ENCODE measurements around the gene ITPA. TPM values are rescaled to one million over a fixed set of nuclear protein-coding genes. Genes with fewer than 3 reads are reported as not detected.

Gene ITPA
- total and polyA plus RNA-seq, 2 of the 8 experiments (the other 6 are each of a cell fraction or from before 2014, with no cell fraction given), result 88.2 to 94.0 TPM

- TF ChIP-seq, protein P1, sequence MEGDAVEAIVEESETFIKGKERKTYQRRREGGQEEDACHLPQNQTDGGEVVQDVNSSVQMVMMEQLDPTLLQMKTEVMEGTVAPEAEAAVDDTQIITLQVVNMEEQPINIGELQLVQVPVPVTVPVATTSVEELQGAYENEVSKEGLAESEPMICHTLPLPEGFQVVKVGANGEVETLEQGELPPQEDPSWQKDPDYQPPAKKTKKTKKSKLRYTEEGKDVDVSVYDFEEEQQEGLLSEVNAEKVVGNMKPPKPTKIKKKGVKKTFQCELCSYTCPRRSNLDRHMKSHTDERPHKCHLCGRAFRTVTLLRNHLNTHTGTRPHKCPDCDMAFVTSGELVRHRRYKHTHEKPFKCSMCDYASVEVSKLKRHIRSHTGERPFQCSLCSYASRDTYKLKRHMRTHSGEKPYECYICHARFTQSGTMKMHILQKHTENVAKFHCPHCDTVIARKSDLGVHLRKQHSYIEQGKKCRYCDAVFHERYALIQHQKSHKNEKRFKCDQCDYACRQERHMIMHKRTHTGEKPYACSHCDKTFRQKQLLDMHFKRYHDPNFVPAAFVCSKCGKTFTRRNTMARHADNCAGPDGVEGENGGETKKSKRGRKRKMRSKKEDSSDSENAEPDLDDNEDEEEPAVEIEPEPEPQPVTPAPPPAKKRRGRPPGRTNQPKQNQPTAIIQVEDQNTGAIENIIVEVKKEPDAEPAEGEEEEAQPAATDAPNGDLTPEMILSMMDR (IDR thresholded peaks at IDR 0.05; ENCODE audit: control extremely low read depth in 1 of 3, insufficient read depth in 1 of 3, low read depth in 1 of 3, low read length in 3 of 3), result no peak
- TF ChIP-seq USF2 (IDR thresholded peaks at IDR 0.05; ENCODE audit: low read length) (no peak), RNF2 (IDR thresholded peaks at IDR 0.05; ENCODE audit: borderline replicate concordance, low read depth, low read length, missing control alignments, poor library complexity, severe bottlenecking) (no peak), NRF1 (IDR thresholded peaks at IDR 0.05; ENCODE audit: low read depth, low read length) (no peak), SIN3A (conservative IDR thresholded peaks at IDR 0.05 in 1 of 2, IDR thresholded peaks at IDR 0.05 in 1 of 2; ENCODE audit: low read depth in 1 of 2, low read length in 2 of 2) (no peak), RBBP5 (IDR thresholded peaks at IDR 0.05; ENCODE audit: borderline replicate concordance, low read depth, low read length) (no peak), HDAC6 (IDR thresholded peaks at IDR 0.05; ENCODE audit: low read depth, low read length) (no peak)
- TF ChIP-seq, protein P2, sequence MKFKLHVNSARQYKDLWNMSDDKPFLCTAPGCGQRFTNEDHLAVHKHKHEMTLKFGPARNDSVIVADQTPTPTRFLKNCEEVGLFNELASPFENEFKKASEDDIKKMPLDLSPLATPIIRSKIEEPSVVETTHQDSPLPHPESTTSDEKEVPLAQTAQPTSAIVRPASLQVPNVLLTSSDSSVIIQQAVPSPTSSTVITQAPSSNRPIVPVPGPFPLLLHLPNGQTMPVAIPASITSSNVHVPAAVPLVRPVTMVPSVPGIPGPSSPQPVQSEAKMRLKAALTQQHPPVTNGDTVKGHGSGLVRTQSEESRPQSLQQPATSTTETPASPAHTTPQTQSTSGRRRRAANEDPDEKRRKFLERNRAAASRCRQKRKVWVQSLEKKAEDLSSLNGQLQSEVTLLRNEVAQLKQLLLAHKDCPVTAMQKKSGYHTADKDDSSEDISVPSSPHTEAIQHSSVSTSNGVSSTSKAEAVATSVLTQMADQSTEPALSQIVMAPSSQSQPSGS (IDR thresholded peaks at IDR 0.05; ENCODE audit: low read length), result no peak
These were observed 42.5 kb downstream of the ITPA start (continued) for GRCh38 chr20:3251806-3252205.
